Measurements from ENCODE around the gene SPPL3. TPM values are rescaled to one million over a fixed set of nuclear protein-coding genes. Genes with fewer than 3 reads are reported as not detected.

The SPPL3 gene
- total RNA-seq, 1 donor from 2014 or later = 20.4 TPM

DNA sequence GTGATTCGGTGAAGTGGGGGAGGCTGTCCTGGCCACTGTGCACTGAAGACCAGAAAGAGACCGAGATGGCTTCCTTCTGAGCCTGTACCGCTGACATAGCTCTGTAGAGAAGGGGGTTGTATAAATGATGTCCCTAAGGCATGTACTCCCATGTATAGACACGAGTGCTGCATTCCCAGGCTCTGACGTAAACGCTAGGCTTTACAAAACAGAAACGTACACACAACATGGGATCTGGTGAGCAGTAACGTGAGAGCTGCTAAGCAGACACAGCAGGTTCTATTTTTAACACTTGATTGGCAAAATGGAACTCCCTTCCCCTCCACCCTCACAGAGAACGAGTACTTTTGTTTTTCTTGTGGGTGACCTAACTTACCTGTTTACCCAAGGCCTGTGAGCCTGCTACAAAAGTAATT lies 142.6 kb downstream of the SPPL3 start:
- Histone ChIP-seq H3K9me3 (no peaks in the 10 kb centered on the region), H3K27me3 (no peaks in the 10 kb centered on the region), H3K4me1 (peaks cover 0 to 3% of the 10 kb centered on the region in 2 donors), H3K4me3 (no peak overlapping the region), H3K36me3 (peaks cover 29 to 36% of the 10 kb centered on the region in 2 donors), H3K27ac (peak overlapping the region; percentile 20 to 51)
- intact Hi-C loops (cut with DNase I) = no loop called here
- no peak for TF ChIP-seq CTCF (IDR thresholded peaks at IDR 0.05)
- DNase-seq (ENCODE audit: low spot score in 2 of 2) = no peak

DNA sequence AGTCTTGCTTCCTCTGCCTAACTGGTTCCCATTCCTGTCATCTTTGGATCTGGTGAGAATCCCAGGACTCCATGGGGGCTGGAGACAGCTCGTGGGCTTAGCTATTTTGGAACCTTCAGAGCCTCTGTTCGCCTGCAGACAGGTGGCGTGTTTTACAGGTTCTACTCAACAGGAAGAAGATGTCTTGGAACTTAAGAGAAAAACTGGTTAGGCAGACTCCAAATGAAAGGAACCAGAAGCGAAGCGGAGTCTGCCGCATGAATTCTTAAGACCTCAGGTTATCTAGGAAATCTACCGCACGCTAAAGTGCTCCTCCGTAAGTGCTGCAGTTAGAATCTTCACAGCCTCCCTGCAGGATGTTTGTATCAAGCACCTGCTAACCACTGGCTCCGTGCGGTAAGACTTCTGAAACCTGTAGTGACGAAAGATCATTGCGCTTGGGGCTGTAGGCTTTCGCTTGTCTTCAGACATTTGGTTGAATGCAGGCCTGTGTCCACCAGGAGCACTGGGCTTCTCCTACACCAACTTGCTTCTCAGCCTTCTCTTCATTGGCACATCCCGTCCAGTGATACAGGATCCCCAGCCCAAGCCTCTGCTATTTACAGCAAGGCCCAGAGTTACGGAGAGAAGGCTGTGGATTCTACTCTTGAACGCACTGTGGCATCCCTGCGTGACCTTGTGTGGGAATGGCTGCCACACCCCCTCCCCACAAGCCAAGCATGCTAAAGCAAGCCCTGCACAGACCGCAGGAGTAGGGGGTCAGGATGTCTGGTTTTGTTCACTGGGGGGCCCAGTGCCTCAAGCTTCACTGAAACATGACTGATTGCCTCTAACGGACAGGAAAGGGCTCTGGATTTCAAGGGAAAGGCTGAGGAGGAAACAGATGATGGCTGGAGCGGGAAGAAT lies 143.6 kb downstream of the SPPL3 start:
- Histone ChIP-seq H3K27ac (peak overlapping the region in 1 of 2 donors; percentile 43), H3K4me3 (no peak overlapping the region), H3K9me3 (no peaks in the 10 kb centered on the region), H3K4me1 (peaks cover 0 to 3% of the 10 kb centered on the region in 2 donors), H3K27me3 (no peaks in the 10 kb centered on the region), H3K36me3 (peaks cover 20 to 27% of the 10 kb centered on the region in 2 donors)
- intact Hi-C loops (cut with DNase I) = no loop called here
- no peak for DNase-seq (ENCODE audit: low spot score in 2 of 2)
- TF ChIP-seq CTCF (IDR thresholded peaks at IDR 0.05) = no peak

DNA sequence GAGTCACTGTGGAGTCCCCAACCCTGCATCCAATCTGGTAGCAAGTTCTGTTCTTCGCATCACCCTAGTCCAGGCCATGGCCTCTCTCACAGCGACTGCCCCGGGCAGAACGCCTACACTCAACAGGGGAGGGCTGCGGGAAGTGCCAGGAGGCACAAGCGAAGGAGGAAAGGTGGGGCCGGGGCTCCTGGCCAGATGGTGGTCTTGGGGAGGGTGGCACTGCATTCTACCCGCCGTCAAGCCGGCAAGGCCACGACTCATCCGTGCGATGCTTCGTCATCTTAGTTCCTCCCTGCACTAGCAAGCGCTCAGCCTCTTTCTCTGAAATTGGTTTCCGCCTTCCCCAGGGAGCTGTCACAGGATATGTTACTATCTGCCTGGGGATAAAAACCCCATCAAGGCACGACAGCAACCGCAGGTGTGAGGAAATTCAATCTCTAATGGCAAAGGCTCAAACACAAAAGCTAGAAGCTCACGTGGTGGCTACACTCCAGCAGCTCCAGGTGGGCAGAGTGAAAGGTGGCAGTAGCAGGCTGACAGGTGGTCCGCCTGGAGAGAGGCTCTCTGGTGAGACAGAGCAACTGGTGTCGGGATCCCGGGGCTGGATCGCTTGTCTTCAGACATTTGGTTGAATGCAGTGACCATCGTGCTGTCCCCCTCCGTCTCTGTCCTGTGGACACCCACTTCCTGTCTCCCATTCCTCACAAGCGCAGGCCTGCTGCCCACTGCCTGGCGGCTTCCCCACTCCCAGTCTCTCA lies 144.4 kb downstream of the SPPL3 start:
- Histone ChIP-seq H3K4me3 (no peak overlapping the region), H3K27me3 (no peaks in the 10 kb centered on the region), H3K36me3 (peaks cover 16 to 19% of the 10 kb centered on the region in 2 donors), H3K27ac (no peak overlapping the region), H3K4me1 (peaks cover 0 to 3% of the 10 kb centered on the region in 2 donors), H3K9me3 (no peaks in the 10 kb centered on the region)
- DNase-seq (ENCODE audit: low spot score in 2 of 2) = no peak
- no peak for TF ChIP-seq CTCF (IDR thresholded peaks at IDR 0.05)
- intact Hi-C loops (cut with DNase I) = no loop called here

DNA sequence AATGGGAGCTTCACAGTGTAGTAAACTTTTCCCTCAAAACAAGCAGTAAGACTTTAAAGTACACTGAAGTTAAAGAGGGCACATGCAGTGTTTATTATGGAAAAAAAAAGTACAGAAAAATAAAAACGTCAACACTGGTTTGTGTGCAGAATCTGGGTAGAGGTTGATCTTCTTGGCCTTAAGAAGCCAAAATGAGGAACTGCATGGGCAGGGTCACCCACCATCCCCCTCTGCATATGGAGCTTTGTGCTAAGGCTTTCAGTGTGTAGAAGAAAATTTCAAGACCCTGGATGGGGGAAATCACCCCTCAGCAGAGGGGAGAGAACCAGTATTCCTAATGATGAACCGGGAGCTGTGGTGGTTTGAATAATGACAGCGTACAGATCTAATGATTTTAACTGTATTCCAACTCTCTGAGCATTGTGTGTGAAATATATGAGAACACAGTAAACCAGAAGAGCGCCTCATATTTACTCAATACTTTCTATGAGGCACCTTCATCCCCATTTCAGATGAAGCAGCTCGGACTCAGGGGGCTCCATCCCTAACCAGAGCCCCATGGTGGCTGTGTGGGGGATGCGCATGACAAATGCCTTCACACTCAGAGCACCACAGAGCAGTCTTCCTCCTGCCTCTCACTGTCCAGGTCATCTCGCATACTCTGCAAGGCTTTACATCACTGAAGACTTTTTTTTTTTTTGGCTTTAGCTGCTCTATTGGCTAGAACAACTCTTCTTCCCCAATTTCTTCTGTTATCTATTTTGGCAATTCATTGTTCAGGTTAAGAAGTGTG lies 145.2 kb downstream of the SPPL3 start:
- TF ChIP-seq CTCF (IDR thresholded peaks at IDR 0.05) = no peak
- Histone ChIP-seq H3K36me3 (peaks cover 8 to 13% of the 10 kb centered on the region in 2 donors), H3K27ac (no peak overlapping the region), H3K4me1 (peaks cover 0 to 3% of the 10 kb centered on the region in 2 donors), H3K27me3 (no peaks in the 10 kb centered on the region), H3K4me3 (no peak overlapping the region), H3K9me3 (no peaks in the 10 kb centered on the region)
- intact Hi-C loops (cut with DNase I) = no loop called here
- DNase-seq (ENCODE audit: low spot score in 2 of 2) = no peak

GRCh38 chr12:120757949-120758348 lies 146.2 kb downstream of the SPPL3 start:
- no peaks in the 10 kb centered on the region for H3K27me3 ChIP-seq
- peaks cover 0 to 3% of the 10 kb centered on the region in 2 donors for H3K4me1 ChIP-seq
- H3K36me3 ChIP-seq = peaks cover 0 to 7% of the 10 kb centered on the region in 2 donors
- TF ChIP-seq CTCF (IDR thresholded peaks at IDR 0.05) = no peak
- intact Hi-C loops (cut with DNase I) = no loop called here
- DNase-seq (ENCODE audit: low spot score in 2 of 2) = no peak
- no peak overlapping the region for H3K27ac ChIP-seq
- H3K9me3 ChIP-seq = no peaks in the 10 kb centered on the region
- no peak overlapping the region for H3K4me3 ChIP-seq

Data from ascending aorta (tissue), 2 donors.